Measurements from ENCODE around the gene CNGB1.

- TF ChIP-seq CTCF (conservative IDR thresholded peaks at IDR 0.05 in 1 of 2, IDR thresholded peaks at IDR 0.05 in 1 of 2; ENCODE audit: extremely low read depth in 1 of 2, insufficient read depth in 1 of 2, low read depth in 1 of 2, low read length in 2 of 2) (no peak), EZH2 (IDR thresholded peaks at IDR 0.05; ENCODE audit: borderline replicate concordance, low read length) (no peak)
Measured at GRCh38 chr16:57923841-57924240, 47.1 kb downstream of the CNGB1 start.

Measured in mammary epithelial cell (primary cell).